WTC11 (cell line): ENCODE data around the gene ST6GALNAC2. TPM values are rescaled to one million over a fixed set of nuclear protein-coding genes. Genes with fewer than 3 reads are reported as not detected.

Experiments used
- ELF4 ChIP-seq: sonication (generic); formaldehyde crosslinking; IDR thresholded peaks from 2 replicates; pipeline ENCODE4 v1.8.1; 2022; ENCODE audit warnings: low read depth, mild to moderate bottlenecking, moderate library complexity, missing genetic modification reagents
- EMX1 ChIP-seq: fragments of 250-450 bp; sonication (Bioruptor Pico); IDR thresholded peaks from 2 replicates; pipeline ENCODE4 v1.8.0; 2021; ENCODE audit warnings: mild to moderate bottlenecking
- FOXK1 ChIP-seq: sonication (generic); formaldehyde crosslinking; IDR thresholded peaks from 2 replicates; pipeline ENCODE4 v1.8.0; 2022; ENCODE audit warnings: mild to moderate bottlenecking, moderate library complexity, missing genetic modification reagents
- IRF2 ChIP-seq: sonication (generic); formaldehyde crosslinking; IDR thresholded peaks from 2 replicates; pipeline ENCODE4 v1.8.0; 2022; ENCODE audit warnings: low read depth, missing genetic modification reagents, borderline replicate concordance
- JAZF1 ChIP-seq: fragments of 250-450 bp; sonication (Bioruptor Pico); IDR thresholded peaks from 2 replicates; pipeline ENCODE4 v1.9.0; 2021; ENCODE audit warnings: moderate library complexity, mild to moderate bottlenecking, inconsistent platforms
- MYBL2 ChIP-seq: sonication (generic); formaldehyde crosslinking; IDR thresholded peaks from 2 replicates; pipeline ENCODE4 v1.8.1; 2023; ENCODE audit warnings: mild to moderate bottlenecking, moderate library complexity, missing genetic modification reagents
- NFYB ChIP-seq: sonication (generic); formaldehyde crosslinking; conservative IDR thresholded peaks from 2 replicates; pipeline ENCODE4 v1.8.0; 2022; ENCODE audit warnings: low read depth, missing genetic modification reagents
- NR1H2 ChIP-seq: sonication (generic); formaldehyde crosslinking; IDR thresholded peaks from 2 replicates; pipeline ENCODE4 v1.9.0; 2021; ENCODE audit warnings: mild to moderate bottlenecking, moderate library complexity, missing genetic modification reagents
- NR3C1 ChIP-seq: sonication (generic); formaldehyde crosslinking; conservative IDR thresholded peaks from 2 replicates; pipeline ENCODE4 v1.8.1; 2023; ENCODE audit warnings: low read depth, mild to moderate bottlenecking, missing genetic modification reagents
- ZBTB21 ChIP-seq: sonication (generic); formaldehyde crosslinking; IDR thresholded peaks from 2 replicates; pipeline ENCODE4 v1.8.1; 2023; ENCODE audit warnings: mild to moderate bottlenecking, missing genetic modification reagents, borderline replicate concordance
- ZNF138 ChIP-seq: sonication (generic); formaldehyde crosslinking; conservative IDR thresholded peaks from 2 replicates; pipeline ENCODE4 v1.8.1; 2022; ENCODE audit warnings: mild to moderate bottlenecking, moderate library complexity, missing genetic modification reagents
- ZNF263 ChIP-seq: sonication (generic); formaldehyde crosslinking; IDR thresholded peaks from 2 replicates; pipeline ENCODE4 v1.8.1; 2022; ENCODE audit warnings: low read depth, mild to moderate bottlenecking, moderate library complexity, missing genetic modification reagents
- ZNF423 ChIP-seq: fragments of 250-450 bp; sonication (Bioruptor Pico); IDR thresholded peaks from 2 replicates; pipeline ENCODE4 v2.1.2; 2022; ENCODE audit warnings: mild to moderate bottlenecking, moderate library complexity
- total RNA-seq: library from RNA; stranded (reverse); gene quantifications from 3 replicates; pipeline ENCODE4 v1.2.3, GENCODE V29; 2021
- TF ChIP-seq, protein P1 (sequence below): sonication (generic); formaldehyde crosslinking; IDR thresholded peaks from 2 replicates; pipeline ENCODE4 v1.8.1; 2023; ENCODE audit warnings: mild to moderate bottlenecking, missing genetic modification reagents, borderline replicate concordance
- TF ChIP-seq, protein P2 (sequence below): sonication (generic); formaldehyde crosslinking; IDR thresholded peaks from 2 replicates; pipeline ENCODE4 v1.8.0; 2022; ENCODE audit warnings: missing genetic modification reagents
- TF ChIP-seq, protein P3 (sequence below): sonication (generic); formaldehyde crosslinking; IDR thresholded peaks from 2 replicates; pipeline ENCODE4 v1.8.1; 2022; ENCODE audit warnings: mild to moderate bottlenecking, missing genetic modification reagents, moderate library complexity, borderline replicate concordance
- TF ChIP-seq, protein P4 (sequence below): sonication (generic); formaldehyde crosslinking; IDR thresholded peaks from 2 replicates; pipeline ENCODE4 v1.8.1; 2023; ENCODE audit warnings: mild to moderate bottlenecking, missing genetic modification reagents, moderate library complexity
- TF ChIP-seq, protein P5 (sequence below): sonication (generic); formaldehyde crosslinking; IDR thresholded peaks from 2 replicates; pipeline ENCODE4 v1.8.1; 2023; ENCODE audit warnings: mild to moderate bottlenecking, missing genetic modification reagents, moderate library complexity
- TF ChIP-seq, protein P6 (sequence below): sonication (generic); formaldehyde crosslinking; IDR thresholded peaks from 2 replicates; pipeline ENCODE4 v1.8.0; 2023; ENCODE audit warnings: missing genetic modification reagents
- TF ChIP-seq, protein P7 (sequence below): sonication (generic); formaldehyde crosslinking; IDR thresholded peaks from 2 replicates; pipeline ENCODE4 v1.8.0; 2023; ENCODE audit warnings: mild to moderate bottlenecking, missing genetic modification reagents
- TF ChIP-seq, protein P8 (sequence below): fragments of 250-450 bp; sonication (Bioruptor Pico); IDR thresholded peaks from 2 replicates; pipeline ENCODE4 v1.9.0; 2021; ENCODE audit warnings: mild to moderate bottlenecking

The ST6GALNAC2 gene
- total RNA-seq, 1 experiment from 2014 or later: not detected

DNA sequence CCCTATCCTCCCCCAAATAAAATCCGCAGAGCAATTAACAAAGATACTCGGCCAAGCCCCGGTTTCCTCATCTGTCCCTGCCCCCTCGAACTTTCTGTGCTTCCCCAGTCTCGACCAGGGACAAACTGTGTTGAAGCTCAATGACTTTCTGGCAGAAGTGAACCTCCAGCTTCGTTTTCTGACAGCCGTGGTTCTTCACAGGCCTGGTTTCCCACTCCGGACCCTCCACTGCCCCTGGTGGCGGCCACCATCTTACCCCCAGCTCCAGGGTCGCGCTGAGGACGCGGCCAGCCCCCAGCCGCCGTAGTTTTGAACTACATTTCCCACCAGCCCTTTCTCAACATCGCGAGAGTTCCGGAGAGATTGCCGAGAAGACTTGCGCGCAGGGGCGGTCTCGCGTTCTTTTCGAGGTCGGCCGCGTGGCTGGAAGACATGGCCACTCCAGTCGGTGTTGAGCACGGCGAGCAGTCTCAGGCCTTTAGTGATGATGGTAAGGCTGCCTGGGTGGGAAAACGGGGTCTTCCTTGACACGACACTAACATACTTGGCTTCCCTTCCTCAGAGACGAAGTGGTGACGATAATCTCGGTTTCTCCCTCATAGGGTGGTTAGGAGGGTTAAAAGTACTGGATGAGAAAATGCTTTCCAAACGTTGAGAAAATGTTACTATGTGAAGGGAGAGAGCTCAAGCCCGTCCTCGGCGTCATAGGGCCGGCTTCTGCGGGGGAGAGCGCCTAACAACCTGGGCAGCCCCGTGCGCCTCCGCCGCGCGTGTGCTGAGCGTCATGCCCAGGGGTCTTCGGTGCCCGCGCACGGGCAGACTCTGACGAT, 28.1 kb downstream of the ST6GALNAC2 start (continued):
- TF ChIP-seq, protein P1, sequence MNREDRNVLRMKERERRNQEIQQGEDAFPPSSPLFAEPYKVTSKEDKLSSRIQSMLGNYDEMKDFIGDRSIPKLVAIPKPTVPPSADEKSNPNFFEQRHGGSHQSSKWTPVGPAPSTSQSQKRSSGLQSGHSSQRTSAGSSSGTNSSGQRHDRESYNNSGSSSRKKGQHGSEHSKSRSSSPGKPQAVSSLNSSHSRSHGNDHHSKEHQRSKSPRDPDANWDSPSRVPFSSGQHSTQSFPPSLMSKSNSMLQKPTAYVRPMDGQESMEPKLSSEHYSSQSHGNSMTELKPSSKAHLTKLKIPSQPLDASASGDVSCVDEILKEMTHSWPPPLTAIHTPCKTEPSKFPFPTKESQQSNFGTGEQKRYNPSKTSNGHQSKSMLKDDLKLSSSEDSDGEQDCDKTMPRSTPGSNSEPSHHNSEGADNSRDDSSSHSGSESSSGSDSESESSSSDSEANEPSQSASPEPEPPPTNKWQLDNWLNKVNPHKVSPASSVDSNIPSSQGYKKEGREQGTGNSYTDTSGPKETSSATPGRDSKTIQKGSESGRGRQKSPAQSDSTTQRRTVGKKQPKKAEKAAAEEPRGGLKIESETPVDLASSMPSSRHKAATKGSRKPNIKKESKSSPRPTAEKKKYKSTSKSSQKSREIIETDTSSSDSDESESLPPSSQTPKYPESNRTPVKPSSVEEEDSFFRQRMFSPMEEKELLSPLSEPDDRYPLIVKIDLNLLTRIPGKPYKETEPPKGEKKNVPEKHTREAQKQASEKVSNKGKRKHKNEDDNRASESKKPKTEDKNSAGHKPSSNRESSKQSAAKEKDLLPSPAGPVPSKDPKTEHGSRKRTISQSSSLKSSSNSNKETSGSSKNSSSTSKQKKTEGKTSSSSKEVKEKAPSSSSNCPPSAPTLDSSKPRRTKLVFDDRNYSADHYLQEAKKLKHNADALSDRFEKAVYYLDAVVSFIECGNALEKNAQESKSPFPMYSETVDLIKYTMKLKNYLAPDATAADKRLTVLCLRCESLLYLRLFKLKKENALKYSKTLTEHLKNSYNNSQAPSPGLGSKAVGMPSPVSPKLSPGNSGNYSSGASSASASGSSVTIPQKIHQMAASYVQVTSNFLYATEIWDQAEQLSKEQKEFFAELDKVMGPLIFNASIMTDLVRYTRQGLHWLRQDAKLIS: no peak
- TF ChIP-seq, protein P2, sequence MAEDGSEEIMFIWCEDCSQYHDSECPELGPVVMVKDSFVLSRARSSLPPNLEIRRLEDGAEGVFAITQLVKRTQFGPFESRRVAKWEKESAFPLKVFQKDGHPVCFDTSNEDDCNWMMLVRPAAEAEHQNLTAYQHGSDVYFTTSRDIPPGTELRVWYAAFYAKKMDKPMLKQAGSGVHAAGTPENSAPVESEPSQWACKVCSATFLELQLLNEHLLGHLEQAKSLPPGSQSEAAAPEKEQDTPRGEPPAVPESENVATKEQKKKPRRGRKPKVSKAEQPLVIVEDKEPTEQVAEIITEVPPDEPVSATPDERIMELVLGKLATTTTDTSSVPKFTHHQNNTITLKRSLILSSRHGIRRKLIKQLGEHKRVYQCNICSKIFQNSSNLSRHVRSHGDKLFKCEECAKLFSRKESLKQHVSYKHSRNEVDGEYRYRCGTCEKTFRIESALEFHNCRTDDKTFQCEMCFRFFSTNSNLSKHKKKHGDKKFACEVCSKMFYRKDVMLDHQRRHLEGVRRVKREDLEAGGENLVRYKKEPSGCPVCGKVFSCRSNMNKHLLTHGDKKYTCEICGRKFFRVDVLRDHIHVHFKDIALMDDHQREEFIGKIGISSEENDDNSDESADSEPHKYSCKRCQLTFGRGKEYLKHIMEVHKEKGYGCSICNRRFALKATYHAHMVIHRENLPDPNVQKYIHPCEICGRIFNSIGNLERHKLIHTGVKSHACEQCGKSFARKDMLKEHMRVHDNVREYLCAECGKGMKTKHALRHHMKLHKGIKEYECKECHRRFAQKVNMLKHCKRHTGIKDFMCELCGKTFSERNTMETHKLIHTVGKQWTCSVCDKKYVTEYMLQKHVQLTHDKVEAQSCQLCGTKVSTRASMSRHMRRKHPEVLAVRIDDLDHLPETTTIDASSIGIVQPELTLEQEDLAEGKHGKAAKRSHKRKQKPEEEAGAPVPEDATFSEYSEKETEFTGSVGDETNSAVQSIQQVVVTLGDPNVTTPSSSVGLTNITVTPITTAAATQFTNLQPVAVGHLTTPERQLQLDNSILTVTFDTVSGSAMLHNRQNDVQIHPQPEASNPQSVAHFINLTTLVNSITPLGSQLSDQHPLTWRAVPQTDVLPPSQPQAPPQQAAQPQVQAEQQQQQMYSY (CRISPR knock-in tag): no peak
- TF ChIP-seq NFYB (CRISPR knock-in tag) (no peak), ELF4 (CRISPR knock-in tag) (no peak), JAZF1 (CRISPR knock-in tag) (no peak), ZBTB21 (no peak), EMX1 (peak; percentile 87; the same call in 1 of the 2 replicates), ZNF423 (CRISPR knock-in tag) (no peak), ZNF138 (CRISPR knock-in tag) (no peak), MYBL2 (no peak; the same call in 1 of the 2 replicates), NR3C1 (CRISPR knock-in tag) (no peak), IRF2 (no peak), NR1H2 (CRISPR knock-in tag) (no peak), ZNF263 (CRISPR knock-in tag) (no peak), FOXK1 (CRISPR knock-in tag) (peak; percentile 77; the same call in 1 of the 2 replicates)
- TF ChIP-seq, protein P3, sequence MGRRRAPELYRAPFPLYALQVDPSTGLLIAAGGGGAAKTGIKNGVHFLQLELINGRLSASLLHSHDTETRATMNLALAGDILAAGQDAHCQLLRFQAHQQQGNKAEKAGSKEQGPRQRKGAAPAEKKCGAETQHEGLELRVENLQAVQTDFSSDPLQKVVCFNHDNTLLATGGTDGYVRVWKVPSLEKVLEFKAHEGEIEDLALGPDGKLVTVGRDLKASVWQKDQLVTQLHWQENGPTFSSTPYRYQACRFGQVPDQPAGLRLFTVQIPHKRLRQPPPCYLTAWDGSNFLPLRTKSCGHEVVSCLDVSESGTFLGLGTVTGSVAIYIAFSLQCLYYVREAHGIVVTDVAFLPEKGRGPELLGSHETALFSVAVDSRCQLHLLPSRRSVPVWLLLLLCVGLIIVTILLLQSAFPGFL: peak; percentile 89; the same call in 1 of the 2 replicates
- TF ChIP-seq, protein P4, sequence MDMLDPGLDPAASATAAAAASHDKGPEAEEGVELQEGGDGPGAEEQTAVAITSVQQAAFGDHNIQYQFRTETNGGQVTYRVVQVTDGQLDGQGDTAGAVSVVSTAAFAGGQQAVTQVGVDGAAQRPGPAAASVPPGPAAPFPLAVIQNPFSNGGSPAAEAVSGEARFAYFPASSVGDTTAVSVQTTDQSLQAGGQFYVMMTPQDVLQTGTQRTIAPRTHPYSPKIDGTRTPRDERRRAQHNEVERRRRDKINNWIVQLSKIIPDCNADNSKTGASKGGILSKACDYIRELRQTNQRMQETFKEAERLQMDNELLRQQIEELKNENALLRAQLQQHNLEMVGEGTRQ (CRISPR knock-in tag): no peak
- TF ChIP-seq, protein P5, sequence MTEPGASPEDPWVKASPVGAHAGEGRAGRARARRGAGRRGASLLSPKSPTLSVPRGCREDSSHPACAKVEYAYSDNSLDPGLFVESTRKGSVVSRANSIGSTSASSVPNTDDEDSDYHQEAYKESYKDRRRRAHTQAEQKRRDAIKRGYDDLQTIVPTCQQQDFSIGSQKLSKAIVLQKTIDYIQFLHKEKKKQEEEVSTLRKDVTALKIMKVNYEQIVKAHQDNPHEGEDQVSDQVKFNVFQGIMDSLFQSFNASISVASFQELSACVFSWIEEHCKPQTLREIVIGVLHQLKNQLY (CRISPR knock-in tag): no peak
- TF ChIP-seq, protein P6, sequence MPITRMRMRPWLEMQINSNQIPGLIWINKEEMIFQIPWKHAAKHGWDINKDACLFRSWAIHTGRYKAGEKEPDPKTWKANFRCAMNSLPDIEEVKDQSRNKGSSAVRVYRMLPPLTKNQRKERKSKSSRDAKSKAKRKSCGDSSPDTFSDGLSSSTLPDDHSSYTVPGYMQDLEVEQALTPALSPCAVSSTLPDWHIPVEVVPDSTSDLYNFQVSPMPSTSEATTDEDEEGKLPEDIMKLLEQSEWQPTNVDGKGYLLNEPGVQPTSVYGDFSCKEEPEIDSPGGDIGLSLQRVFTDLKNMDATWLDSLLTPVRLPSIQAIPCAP (CRISPR knock-in tag): peak; percentile 55; the same call in 1 of the 2 replicates
- TF ChIP-seq, protein P7, sequence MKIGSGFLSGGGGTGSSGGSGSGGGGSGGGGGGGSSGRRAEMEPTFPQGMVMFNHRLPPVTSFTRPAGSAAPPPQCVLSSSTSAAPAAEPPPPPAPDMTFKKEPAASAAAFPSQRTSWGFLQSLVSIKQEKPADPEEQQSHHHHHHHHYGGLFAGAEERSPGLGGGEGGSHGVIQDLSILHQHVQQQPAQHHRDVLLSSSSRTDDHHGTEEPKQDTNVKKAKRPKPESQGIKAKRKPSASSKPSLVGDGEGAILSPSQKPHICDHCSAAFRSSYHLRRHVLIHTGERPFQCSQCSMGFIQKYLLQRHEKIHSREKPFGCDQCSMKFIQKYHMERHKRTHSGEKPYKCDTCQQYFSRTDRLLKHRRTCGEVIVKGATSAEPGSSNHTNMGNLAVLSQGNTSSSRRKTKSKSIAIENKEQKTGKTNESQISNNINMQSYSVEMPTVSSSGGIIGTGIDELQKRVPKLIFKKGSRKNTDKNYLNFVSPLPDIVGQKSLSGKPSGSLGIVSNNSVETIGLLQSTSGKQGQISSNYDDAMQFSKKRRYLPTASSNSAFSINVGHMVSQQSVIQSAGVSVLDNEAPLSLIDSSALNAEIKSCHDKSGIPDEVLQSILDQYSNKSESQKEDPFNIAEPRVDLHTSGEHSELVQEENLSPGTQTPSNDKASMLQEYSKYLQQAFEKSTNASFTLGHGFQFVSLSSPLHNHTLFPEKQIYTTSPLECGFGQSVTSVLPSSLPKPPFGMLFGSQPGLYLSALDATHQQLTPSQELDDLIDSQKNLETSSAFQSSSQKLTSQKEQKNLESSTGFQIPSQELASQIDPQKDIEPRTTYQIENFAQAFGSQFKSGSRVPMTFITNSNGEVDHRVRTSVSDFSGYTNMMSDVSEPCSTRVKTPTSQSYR (CRISPR knock-in tag): no peak
- TF ChIP-seq, protein P8, sequence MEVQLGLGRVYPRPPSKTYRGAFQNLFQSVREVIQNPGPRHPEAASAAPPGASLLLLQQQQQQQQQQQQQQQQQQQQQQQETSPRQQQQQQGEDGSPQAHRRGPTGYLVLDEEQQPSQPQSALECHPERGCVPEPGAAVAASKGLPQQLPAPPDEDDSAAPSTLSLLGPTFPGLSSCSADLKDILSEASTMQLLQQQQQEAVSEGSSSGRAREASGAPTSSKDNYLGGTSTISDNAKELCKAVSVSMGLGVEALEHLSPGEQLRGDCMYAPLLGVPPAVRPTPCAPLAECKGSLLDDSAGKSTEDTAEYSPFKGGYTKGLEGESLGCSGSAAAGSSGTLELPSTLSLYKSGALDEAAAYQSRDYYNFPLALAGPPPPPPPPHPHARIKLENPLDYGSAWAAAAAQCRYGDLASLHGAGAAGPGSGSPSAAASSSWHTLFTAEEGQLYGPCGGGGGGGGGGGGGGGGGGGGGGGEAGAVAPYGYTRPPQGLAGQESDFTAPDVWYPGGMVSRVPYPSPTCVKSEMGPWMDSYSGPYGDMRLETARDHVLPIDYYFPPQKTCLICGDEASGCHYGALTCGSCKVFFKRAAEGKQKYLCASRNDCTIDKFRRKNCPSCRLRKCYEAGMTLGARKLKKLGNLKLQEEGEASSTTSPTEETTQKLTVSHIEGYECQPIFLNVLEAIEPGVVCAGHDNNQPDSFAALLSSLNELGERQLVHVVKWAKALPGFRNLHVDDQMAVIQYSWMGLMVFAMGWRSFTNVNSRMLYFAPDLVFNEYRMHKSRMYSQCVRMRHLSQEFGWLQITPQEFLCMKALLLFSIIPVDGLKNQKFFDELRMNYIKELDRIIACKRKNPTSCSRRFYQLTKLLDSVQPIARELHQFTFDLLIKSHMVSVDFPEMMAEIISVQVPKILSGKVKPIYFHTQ (CRISPR knock-in tag): no peak
